Activated naive CD4-positive, alpha-beta T cell (primary cell): Measurements from ENCODE around the gene HES5.

ENCODE experiments used
- DNase-seq, 4 experiments: peaks; one replicate each; lab custom pipeline; 2025; lab: John Stamatoyannopoulos, UW

HES5 gene

DNA sequence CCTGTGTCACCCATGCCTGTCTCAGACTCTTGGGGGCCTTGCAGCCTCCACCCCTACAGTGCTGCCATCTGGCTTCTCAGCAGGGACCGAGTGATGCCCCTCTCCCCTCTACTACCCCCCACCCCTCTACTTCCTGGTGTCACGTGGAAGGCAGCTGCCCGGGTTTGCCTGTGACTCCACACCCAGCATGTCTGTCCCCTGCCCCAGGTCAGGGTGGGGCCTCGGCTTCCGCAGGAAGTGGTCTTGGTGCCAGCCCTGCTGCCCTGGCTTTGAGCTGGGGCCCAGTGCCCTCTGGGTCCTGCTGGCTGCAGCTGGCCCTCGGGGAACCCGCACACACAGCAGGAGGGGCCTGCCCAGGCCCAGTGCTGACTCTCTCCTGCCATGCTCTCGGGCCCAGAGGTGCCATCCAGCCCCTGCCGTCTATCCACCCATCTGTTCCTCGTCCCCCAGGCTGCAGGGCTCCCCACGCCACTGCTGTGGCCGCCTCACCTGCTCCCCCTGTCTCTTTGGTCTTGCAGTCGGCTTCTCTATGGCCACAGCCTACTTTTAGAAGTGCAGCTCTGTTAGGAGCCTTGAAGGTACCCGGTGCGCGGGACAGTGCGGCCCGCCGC lies 30.0 kb downstream of the HES5 start:
- DNase-seq = no peak

DNA sequence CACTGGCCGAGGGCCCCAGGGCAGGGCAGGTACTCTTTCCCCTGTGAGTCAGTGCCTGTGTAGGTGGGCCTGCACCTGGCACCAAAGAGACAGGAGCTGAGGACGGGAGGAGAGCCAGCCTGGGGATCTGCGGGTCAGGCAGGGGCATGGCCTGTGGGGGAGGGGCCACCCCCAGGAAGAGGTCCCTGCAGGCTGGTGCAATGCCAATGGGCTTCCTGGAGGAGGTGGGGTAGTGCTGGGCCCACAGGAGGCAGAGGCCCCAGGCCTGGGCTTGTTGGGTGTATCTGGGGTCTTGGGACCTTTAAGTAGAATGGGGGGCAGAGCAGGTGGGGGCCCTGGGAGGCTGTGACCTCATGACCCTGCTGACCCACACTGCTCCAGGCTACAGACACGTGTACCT lies 30.8 kb downstream of the HES5 start:
- no peak for DNase-seq

DNA sequence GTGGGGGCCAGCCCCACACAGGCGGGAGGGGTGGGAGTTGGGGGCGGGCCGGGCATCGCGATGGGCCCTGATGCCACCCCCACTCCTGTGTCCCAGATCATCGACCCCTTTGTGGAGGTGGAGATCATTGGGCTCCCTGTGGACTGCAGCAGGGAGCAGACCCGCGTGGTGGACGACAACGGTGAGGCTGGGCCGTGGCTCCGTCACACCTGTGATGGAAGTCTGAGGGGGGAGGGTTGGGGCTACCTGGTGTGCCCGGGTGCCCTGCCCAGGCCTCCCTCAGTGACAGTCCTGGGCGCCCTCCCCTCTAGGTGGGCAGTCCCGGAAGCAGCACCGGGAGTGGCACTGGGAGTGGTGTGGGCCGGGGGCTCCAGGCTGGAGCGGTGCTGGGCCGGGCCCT lies 31.4 kb downstream of the HES5 start:
- DNase-seq = no peak

DNA sequence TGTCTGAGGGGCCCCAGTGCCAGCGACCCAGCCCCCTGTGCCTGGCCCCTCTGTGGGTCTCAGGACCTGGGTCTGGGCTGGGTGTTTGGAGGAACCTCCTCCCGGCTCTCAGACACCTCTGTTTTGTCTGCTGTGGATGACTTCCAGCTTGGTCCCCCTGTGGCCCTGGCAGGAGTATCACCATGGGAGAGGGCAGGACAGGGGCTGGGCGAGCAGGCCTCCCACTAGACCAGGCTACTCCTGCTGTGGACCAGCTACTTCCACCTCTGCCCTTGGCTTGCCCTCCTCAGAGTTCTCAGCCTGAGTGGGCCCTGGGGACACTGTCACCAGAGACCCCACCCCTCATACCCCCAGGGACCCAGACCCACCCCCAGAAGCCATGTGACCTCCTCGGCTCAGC lies 32.2 kb downstream of the HES5 start:
- DNase-seq = no peak

DNA sequence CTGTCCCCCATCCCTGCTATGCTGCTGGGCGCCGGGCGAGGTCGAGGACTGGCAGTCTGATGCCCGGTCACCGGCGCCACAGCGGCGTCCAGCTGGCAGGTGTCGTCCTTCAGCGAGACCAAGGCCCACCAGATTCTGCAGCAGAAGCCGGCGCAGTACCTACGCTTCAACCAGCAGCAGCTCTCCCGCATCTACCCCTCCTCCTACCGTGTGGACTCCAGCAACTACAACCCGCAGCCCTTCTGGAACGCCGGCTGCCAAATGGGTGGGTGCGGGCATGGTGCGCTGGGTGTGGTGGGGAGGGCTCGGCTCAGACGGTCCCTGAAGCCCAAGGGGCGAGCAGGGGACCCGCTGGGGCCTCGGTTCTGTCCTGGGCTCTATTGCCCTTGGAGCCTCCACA lies 33.3 kb downstream of the HES5 start:
- no peak for DNase-seq

DNA sequence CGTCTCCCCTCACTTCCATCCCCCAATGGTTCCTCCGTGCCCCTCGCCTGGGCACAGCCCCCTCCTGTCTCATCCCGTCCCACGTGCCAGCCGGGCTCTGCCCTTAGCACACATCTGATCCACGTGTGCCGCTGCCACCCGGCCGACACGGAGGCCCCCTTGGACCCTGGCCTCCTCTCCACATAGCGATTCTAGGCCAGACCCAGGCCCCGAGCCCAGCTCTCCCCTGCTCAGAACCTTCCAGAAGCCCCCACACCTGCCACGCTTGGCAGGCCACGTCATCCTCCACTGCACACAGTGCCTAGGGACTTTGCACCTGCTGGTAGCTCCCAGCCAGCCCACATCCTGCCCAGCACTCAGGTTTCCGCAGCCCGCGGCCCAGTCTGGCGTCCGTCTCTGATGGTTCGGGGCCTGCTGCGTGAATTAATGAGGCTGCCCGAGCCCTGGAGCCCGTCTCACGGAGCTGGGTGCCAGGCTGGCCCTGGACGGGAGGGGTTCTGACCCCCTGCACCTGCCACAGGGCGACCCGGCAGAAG lies 33.9 kb downstream of the HES5 start:
- no peak for DNase-seq

DNA sequence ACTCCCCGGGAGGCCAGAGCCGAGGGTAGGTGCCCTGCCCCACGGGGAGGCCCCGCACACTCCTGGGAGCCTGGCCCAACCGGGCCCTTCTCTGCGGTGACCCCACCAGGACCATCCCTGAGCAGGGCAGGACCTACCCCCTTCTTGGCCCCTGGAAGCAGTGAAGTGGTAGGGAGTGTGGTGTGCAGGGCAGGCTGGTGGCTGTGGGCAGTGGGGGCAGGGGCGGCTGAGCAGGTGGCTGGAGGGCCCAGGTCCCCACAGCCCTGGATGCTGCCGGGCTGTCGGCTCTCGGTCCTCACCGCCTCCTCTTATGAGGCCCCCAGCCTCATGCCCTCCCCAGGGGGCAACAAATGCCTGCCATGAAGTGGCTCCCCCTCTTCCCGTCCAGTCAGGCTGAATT lies 34.5 kb downstream of the HES5 start:
- no peak for DNase-seq

DNA sequence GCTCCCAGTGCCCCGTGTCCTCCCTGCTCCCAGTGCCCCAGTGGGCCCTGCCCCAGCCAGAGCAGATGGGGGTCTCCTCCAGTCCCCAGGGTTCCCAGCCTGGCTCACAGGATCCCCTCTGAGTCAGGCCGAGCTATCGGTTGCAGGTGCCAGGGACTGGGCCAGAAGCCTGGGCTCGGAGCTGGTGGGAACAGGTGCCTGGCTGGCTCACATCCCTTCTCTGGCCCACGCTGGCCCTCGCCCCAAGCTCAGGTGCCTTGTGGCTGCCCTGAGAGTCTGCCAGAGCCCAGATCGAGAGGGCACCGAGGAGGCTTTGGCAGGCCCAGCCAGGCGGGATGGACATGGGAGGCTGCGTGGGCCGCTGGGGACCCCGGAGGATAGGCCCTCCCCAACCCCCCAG lies 35.0 kb downstream of the HES5 start:
- no peak for DNase-seq

DNA sequence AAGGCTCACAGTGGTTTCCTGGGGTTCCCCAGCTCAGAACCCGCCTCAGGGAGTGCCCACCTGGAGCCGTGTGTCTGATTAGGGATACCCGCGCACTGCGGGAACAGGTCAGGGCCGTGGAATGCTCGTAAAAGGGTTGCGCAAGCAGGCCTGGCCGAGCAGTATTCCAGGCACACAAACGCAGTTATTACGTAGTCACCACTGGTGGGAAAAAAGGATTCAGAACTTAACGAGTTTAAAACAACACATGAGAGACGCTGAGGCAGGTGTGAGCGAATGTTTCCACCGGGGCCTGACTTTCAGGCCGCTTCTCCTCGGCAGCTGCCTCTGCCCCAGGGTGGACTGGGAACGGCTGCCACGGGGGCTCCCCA lies 35.8 kb downstream of the HES5 start:
- no peak for DNase-seq

DNA sequence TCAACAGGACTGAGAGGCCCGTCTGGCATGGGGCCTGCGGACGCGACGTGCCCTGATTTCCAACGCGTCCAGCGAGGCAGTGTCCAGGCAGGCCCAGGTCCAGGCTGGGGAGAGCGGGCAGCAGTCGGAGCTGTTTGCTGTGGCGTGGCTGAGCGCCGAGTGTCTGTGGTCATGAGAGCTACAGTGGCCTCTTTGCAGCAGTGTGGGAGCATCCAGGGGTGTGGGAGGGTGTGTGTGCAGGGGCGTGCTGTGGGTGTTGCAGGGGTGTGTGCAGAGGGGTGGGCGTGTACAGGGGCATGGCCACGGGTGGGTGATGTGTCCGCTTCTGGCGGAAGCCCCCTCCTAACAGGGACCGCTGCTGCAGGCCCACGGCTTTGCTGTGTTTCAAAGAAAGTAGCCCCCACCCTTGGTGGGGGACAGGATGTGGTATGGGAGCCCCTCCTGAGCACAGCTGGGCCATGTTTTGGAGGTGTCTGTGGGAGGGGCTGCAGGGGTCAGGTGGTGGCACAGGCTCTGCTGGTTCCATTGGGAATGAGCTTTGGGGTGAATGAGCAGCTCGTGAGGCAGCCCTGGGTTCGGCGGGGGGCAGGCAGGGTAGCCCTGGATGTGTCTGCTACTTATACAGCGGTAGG lies 36.3 kb downstream of the HES5 start:
- DNase-seq = no peak

DNA sequence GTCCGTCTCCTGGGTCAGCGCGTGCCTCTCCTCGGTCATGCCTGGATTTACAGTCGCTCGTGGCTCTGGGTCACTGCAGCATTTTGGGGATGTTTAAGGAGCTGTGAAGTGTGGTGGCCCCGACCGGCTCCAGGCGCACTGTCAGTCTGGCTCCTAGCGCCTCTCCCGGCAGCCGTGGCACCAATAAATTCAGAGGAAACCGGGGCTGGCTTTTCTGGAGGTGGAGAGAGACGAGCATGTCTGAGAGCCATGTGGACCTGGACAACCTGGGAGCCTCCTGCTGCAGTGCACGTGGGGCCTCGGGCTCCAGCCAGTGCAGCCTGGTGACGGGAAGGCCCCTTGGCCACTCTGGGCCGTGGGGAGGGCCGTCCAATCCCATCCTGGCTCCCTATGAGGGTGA lies 36.8 kb downstream of the HES5 start:
- no peak for DNase-seq

DNA sequence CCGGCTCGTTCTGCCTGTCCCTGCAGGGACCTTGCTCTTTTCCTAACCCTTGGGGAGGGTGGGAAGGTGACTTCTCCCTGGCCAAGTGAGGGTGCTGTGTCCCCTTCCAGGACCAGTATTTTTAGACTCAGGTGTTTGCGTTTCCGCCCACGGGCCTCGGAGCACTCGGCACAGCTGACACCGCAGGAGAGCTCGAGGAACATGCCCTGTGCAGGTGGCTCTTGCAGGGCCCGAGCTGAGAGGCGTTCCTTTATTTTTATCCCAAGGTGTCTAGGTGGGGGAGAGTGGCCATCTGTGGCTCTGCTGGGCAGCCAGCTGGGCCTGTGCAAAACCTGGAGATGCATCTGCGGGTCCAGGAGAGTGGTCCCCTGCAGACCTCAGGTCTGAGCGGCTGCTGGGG lies 38.0 kb downstream of the HES5 start:
- no peak for DNase-seq

DNA sequence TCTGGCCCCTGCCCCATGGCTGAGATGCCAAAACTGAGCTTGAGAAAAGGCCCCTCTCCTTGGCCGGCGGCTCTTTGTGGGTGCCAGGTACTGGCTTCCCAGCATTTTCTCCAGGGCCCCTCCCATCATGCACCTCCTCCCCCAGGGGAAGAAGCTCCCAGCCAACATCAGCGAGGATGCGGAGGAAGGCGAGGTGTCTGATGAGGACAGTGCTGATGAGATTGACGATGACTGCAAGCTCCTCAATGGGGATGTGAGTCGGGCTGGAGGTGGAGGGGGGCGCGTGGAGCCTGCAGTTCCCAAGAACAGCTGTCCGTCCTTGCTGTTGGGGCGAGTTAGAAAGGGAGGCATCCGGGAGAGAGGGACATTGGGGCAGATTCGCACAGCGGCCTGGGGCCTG lies 40.4 kb downstream of the HES5 start:
- DNase-seq = no peak

DNA sequence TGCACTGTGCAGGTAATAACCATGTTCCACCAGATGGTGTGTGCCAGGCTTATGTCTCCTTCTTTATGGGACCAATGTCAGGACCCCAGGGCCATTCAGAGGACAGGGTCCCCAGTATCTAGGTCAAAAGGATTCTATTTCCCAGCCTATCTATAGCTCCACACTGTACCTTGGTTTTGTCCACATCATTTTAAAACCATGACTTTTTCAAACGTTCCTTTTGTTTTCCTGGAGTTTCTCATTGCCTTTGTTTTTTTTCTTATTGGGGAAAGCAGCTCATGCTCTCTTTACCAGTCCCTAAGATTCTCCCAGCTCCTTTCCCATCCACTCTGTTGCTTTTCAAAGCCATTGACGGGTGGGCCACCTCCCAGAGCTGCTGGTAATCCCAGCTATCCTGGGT lies 41.4 kb downstream of the HES5 start:
- DNase-seq = no peak

DNA sequence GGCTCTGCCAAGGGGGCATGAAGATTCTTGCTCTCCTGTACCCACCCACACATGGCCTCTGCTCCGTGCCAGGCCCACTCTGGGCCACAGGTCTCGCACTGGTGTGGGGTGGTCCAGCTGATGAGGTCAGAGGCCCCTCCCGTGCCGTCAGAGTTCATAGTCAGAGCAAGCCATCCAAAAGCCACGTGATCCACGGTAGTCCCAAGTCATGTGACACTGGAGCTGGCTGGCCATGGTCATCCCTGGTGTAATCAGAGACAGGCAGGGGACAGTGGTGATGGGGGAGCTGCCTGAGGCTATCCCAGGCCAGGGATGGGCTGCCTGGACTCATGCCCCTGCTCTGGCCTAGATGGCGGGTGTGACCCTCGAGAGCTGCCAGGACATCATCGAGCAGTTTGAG lies 43.5 kb downstream of the HES5 start:
- DNase-seq = no peak

DNA sequence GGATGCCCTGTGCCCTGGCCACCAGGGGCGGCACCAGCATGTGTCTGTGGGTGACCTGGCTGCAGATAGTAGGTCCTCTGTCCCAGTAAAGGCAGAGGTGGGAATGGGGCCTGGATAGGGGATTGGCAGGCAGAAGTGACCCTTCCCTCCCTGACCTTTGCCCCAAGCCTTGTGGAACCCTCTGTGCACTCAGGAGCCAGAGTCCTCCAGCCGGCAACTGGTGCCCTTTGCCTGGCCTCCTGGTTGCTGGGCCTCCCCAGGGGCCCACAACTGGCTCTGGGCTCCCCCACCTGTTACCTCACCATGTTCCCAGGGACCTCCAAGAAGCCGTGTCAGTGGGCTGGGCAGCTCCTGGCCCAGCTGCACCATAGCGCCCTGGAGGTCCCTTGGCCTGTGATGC lies 44.0 kb downstream of the HES5 start:
- no peak for DNase-seq

DNA sequence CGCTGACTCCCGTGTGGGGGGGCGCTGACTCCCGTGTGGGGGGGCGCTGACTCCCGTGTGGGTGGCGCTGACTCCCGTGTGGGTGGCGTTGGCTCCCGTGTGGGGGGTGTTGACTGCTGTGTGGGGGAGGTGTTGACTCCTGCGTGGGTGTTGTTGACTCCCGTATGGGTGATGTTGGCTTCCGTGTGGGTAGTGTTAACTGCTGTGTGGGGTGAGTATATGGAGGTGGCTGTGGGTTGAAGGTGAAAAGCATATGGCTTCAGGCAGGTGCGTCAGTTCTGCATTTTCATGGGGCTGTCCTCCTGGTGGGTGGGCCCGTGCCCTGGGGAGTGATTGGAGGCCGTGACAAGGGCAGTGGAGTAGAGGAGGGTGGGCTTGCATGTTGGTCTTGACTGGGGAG lies 46.1 kb downstream of the HES5 start:
- no peak for DNase-seq

DNA sequence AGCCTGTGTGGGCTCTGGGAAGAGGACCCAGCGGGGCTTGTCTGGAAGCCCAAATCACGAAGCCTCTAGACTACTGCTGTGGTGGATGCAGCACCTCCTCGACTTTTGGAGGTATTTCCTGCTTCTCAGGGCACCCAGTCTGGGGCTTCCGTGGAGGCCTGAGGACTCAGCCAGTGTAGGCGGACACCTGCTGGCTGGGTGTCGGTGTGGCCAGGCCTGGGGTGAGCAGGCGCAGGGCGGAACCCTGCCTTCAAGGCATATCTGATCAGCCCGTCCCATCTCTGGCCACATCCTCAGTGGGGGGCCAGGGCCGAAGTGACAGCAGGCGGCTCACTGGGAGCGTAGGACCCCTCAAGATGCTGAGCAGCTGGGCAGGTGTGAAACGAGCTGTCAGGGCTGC lies 47.0 kb downstream of the HES5 start:
- no peak for DNase-seq

DNA sequence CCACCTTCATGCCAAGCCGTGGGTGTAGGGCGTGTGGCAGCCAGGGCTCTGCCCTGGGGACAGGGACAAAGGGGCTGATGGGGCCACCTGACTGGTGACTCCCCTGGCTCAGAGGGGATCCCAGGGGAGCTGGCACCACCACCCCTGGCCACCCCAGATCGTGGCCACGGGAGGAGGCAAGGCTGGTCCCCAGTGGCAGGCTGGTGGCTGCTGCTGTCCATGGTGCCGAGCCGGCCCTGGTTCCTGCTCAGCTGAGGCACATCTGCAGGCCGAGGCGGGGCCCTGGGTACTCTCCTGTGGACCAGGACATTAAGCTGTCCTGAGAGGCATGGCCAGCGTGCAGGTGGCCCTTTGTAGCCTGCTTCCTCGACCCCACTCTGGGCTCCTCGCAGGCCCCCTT lies 47.5 kb downstream of the HES5 start:
- DNase-seq = no peak

DNA sequence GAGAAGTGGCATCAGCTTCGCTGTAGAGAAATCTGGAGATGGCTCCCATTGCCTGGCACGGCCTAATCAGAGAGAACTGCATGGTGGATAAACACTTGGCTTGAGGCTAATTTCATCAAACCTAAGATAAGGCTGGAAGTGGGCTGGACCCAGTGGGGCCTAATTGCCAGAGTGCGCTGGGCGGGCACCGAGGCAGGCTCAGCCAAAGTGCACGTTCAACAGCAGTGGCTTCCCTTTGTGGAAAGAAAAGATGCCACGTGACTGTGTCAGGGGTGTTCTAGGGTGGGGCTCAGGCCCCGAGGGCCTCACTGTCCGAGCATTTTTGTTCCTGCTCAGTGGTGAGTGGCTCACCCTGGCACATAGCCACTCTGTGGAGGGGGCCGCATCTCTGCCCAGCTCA lies 48.2 kb downstream of the HES5 start:
- no peak for DNase-seq

DNA sequence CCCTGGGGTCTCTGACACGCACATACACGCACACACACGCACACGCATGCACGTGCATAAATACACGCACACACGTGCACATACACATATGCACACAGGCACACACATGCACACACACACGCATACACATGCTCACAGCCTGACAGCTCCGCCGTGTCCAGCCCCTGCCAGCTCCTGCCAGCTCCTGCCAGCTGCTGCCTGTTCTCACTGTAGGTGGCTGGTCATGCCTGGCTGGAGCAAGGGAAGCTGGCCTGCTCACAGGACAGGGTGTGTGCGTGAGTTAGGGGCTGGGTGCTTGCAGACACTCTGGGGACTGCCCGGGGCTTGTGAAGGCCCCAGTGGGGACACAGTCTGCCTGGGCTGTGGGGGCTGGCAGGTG lies 49.1 kb downstream of the HES5 start:
- no peak for DNase-seq

DNA sequence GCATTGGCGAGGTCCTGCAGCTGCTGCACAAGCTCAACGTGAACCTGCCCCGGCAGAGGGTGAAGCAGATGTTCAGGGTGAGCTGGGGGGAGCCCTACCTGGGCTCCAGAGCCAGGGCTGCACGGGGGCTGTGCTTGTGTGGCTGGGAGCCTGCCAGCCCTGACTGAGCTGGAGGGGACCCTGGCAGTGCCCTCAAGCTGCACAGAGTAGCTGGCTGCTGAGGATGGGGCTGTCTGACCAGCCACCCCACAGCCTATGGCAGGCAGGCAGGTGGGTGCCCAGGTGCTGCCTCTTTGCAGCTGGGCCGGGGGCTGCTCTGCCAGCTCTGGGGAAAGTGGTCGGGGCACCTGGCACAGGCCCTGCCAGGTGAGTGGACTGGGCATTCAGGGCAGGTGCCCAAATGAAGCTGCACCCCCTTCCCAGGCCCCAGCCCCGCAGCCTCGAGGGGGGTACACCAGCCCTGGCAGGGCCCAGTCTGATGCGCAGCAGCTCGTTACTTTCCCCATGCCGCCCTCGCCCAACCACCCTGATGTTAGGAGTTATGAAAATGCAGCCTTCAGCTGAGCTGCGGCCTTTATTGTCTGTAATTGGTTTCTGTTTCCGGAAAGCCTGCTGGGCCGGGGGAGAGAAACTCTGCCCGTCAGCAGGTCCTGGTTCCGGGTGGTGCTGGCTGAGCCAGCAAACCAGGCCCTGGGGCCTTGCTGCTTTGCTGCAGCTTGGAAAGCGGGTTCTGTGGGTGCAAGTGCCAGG lies 49.7 kb downstream of the HES5 start:
- no peak for DNase-seq

DNA sequence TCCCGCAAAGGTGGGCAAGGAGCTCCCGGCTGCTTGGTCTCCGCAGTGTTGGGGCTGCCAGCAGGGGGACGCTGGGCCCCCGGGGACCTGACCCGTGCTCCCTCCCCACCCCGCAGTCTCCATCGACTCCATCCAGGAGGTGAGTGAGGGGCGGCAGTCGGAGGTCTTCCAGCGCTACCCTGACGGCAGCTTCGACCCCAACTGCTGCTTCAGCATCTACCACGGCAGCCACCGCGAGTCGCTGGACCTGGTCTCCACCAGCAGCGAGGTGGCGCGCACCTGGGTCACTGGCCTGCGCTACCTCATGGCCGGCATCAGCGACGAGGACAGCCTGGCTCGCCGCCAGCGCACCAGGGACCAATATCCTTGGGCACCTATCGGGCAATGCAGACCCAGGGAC lies 50.4 kb downstream of the HES5 start:
- no peak for DNase-seq

DNA sequence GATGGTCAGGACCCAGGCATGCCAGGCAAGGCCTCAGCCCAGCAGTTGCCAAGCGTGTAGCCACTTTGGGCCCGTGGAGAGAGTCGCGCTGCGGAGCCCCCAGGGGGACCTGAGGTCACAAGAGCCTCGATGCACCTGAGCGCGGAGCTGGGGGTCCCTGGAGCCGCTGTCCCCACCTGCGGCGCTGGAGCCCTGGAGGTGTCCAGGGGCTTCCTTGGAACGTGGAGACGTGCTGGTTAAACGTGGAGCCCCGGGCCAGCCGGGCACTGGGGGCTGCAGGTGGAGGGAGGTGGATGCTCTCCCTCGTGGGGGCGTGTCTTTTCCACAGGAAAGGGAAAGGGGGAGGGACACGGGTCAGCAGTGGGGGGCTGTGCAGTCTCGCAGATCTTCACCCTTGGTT lies 50.9 kb downstream of the HES5 start:
- no peak for DNase-seq
